MCF 10A (cell line): Measurements from ENCODE around the gene GAS7. TPM values are rescaled to one million over a fixed set of nuclear protein-coding genes. Genes with fewer than 3 reads are reported as not detected.

ENCODE experiments used
- BruUV-seq: library from RNA; stranded (reverse); fragments of 400-500 nt; replicated peaks from 2 replicates; lab custom pipeline; 2021; lab: Mats Ljungman, UMichigan
- CTCF ChIA-PET: fragments of 300-600 bp; sonication (Branson Sonifier 250); formaldehyde crosslinking; extraction: SDS; loops from one replicate; lab custom pipeline; 2021; ENCODE audit warnings: antibody characterized with exemption, inconsistent platforms; lab: Yijun Ruan, JAX
- POLR2A ChIA-PET: fragments of 300-600, 350-650 bp; sonication (Branson Sonifier 250); formaldehyde crosslinking; extraction: SDS; loops from one replicate; lab custom pipeline; 2020; ENCODE audit warnings: antibody characterized with exemption, inconsistent platforms; lab: Yijun Ruan, JAX
- DNase-seq: peaks from one replicate; pipeline ENCODE4 v3.0.0-alpha.2; 2018; ENCODE audit not compliant: unreplicated experiment
- H3K27ac Mint-ChIP-seq: one replicate; pipeline ENCODE4 v1.8.0; 2022; ENCODE audit warnings: mild to moderate bottlenecking, low read depth, mixed read lengths; ENCODE audit not compliant: unreplicated experiment
- H3K27me3 Mint-ChIP-seq: one replicate; pipeline ENCODE4 v1.8.0; 2022; ENCODE audit warnings: mixed read lengths; ENCODE audit not compliant: insufficient read depth, unreplicated experiment
- H3K36me3 Mint-ChIP-seq: one replicate; pipeline ENCODE4 v1.8.0; 2022; ENCODE audit warnings: mild to moderate bottlenecking, moderate library complexity, mixed read lengths; ENCODE audit not compliant: insufficient read depth, unreplicated experiment
- H3K4me1 Mint-ChIP-seq: one replicate; pipeline ENCODE4 v1.8.0; 2022; ENCODE audit warnings: mixed read lengths; ENCODE audit not compliant: insufficient read depth, unreplicated experiment
- H3K4me3 Mint-ChIP-seq: one replicate; pipeline ENCODE4 v1.8.0; 2022; ENCODE audit warnings: mild to moderate bottlenecking, moderate library complexity, mixed read lengths; ENCODE audit not compliant: unreplicated experiment
- H3K9me3 Mint-ChIP-seq: one replicate; pipeline ENCODE4 v1.8.0; 2022; ENCODE audit warnings: mixed read lengths; ENCODE audit not compliant: unreplicated experiment
- CTCF ChIP-seq: fragments of 200-600 bp; IDR thresholded peaks from one replicate; pipeline ENCODE4 v1.8.0; 2022; ENCODE audit warnings: antibody characterized with exemption, mild to moderate bottlenecking; ENCODE audit not compliant: unreplicated experiment
- intact Hi-C: fragments of 100-400 bp; cut with micrococcal nuclease; formaldehyde crosslinking; loops from 2 replicates; pipeline ENCODE4 v1.14.1; 2022
- total RNA-seq: library from RNA; stranded (reverse); gene quantifications from 2 replicates; pipeline ENCODE4 v1.2.3, GENCODE V29; 2022

The GAS7 gene
- total RNA-seq, 1 experiment from 2014 or later, result not detected

GRCh38 chr17:10120109-10120485, 78.3 kb downstream of the GAS7 start:
- ChIA-PET POLR2A (no interaction called here), CTCF (no interaction called here)
- Mint-ChIP-seq H3K4me3 (no peak overlapping the region), H3K36me3 (no peaks in the 10 kb centered on the region), H3K4me1 (peaks cover 5% of the 10 kb centered on the region), H3K27me3 (no peaks in the 10 kb centered on the region), H3K9me3 (peaks cover 11% of the 10 kb centered on the region), H3K27ac (no peak overlapping the region)
- no TSS peak for BruUV-seq
- no peak for TF ChIP-seq CTCF
- intact Hi-C loops, result no loop called here
- DNase-seq, result no peak

- TF ChIP-seq CTCF, result no peak
- no peaks in the 10 kb centered on the region for H3K27me3 Mint-ChIP-seq
- no peaks in the 10 kb centered on the region for H3K36me3 Mint-ChIP-seq
- no TSS peak for BruUV-seq
- H3K4me3 Mint-ChIP-seq, result no peak overlapping the region
- DNase-seq, result peak; percentile 48
- intact Hi-C loops, result no loop called here
- ChIA-PET CTCF (interaction anchor here (1.1 kb wide), 1 partner anchor 10 kb away, joined by 3 read pairs; no protein-coding TSS in a partner anchor), POLR2A (no interaction called here)
- H3K27ac Mint-ChIP-seq, result no peak overlapping the region
- H3K4me1 Mint-ChIP-seq, result peaks cover 10% of the 10 kb centered on the region
- H3K9me3 Mint-ChIP-seq, result peaks cover 11% of the 10 kb centered on the region
Measured at GRCh38 chr17:10119203-10120108, 79.0 kb downstream of the GAS7 start.

DNA sequence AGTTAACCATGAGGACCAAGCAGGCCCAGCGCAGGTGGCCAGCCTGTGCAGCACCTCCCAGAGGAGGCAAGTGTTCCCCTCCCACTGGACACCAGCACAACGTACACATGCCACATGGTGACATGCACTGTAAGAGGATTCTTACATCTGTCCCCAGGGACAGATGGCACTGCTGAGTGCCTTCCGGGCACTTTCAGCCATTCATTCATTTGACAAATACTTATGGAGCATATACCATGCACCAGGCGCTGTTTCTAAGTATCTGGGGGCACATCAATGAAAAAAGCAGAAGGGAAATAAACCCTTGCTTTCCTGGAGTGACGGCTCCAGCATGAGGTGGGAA, 79.6 kb downstream of the GAS7 start:
- no peaks in the 10 kb centered on the region for H3K36me3 Mint-ChIP-seq
- peaks cover 13% of the 10 kb centered on the region for H3K4me1 Mint-ChIP-seq
- no peaks in the 10 kb centered on the region for H3K27me3 Mint-ChIP-seq
- no peak overlapping the region for H3K4me3 Mint-ChIP-seq
- CTCF ChIA-PET, result interaction anchor here (1.1 kb wide), 1 partner anchor 10 kb away, joined by 3 read pairs; no protein-coding TSS in a partner anchor
- H3K27ac Mint-ChIP-seq, result no peak overlapping the region
- H3K9me3 Mint-ChIP-seq, result peaks cover 11% of the 10 kb centered on the region
- intact Hi-C loops, result no loop called here
- DNase-seq, result no peak
- no TSS peak for BruUV-seq
- POLR2A ChIA-PET, result no interaction called here
- no peak for TF ChIP-seq CTCF

DNA sequence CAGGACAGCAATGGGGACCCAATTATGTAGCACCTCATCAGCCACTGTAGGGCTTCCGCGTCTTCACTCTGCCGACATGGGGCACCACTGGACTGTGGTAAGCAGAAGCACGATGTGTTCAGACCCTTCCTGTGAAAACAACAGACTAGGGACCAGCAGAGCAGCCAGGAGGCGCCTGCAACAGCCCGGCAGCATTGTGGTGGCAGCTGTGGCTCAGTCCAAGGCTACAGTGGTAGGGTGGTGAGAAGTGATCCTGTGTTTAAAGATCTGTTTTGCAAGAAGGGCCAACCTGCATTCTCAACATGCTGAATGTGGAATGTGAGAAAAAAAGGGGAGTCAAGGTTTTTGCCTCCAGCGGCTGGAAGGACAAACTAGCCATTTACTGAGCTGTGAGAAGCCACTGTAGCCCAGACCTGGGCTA, 80.8 kb downstream of the GAS7 start:
- no peak for DNase-seq
- Mint-ChIP-seq H3K36me3 (no peaks in the 10 kb centered on the region), H3K27ac (no peak overlapping the region), H3K4me1 (peaks cover 13% of the 10 kb centered on the region), H3K9me3 (peaks cover 11% of the 10 kb centered on the region), H3K27me3 (no peaks in the 10 kb centered on the region), H3K4me3 (no peak overlapping the region)
- no TSS peak for BruUV-seq
- CTCF ChIA-PET, result no interaction called here
- POLR2A ChIA-PET, result no interaction called here
- TF ChIP-seq CTCF, result no peak
- intact Hi-C loops, result no loop called here
